Right kidney (tissue), 1 donor: ENCODE data around the gene ST3GAL2.

Experiments
- DNase-seq: peaks from one replicate; pipeline ENCODE4 v3.0.0-alpha.2; 2016

The ST3GAL2 gene

GRCh38 chr16:70438585-70438968 lies 323 bp downstream of the ST3GAL2 start:
- no peak for DNase-seq

- no peak for DNase-seq
Observed at GRCh38 chr16:70437582-70438557, 1.0 kb downstream of the ST3GAL2 start.

- peak; percentile 71 for DNase-seq
Observed at GRCh38 chr16:70437017-70437581, 1.8 kb downstream of the ST3GAL2 start.

DNA sequence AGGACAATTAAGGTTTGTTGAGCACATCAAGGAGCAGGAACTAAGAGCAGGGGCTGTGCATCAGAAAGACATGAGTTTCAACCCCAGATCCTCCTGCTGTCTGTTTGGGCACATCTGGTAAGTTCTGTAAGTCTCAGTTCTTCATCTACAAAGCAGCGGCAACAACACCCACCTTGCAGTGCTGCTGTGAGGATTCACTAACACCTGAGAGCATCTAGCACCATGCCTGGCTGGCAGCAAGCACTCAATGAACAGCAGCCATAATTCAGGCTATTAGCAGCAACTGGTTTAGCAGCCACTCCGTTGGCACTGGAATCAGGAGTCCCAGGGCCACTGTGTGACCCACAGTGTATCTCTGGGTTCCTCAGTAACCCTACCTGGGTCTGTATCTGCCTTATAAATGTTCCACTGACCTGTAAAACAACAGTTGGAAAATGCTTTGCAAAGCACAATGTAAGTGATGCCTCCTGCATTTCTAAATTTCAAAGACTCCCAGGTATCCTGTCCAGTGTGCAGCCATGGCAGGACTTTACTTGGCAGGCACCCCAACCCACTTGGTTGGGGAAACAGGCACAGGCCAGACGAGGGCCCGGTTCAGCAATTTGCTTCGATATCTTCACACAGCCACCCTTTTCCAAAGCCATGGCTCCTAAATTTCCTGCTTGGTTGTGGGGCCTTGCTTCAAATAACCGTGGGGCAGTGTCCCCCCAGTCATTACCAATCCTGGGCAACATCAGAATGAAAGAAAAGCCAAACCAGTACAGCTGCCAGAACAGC lies 4.2 kb downstream of the ST3GAL2 start:
- DNase-seq: no peak

GRCh38 chr16:70433458-70434103 lies 5.3 kb downstream of the ST3GAL2 start:
- DNase-seq: no peak

GRCh38 chr16:70432723-70433457 lies 6.0 kb downstream of the ST3GAL2 start:
- no peak for DNase-seq

DNA sequence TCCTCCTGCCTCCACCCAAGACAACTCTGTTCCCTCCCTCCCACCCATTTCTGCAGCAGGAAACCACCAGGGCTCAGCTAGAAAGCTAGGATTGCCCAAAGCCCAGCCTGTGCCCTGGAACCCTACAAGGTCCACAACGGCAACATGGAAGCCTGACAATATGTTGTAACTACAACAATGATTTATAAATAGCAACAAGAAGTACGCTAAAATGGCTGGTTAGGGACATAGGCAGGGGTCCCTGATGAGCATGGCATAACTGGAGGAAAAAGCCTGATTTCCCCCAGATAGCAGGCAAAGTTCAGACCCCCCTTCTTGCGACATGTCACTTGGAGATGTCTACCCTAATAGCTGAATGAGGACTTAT lies 6.6 kb downstream of the ST3GAL2 start:
- DNase-seq: no peak

- no peak for DNase-seq
Observed at GRCh38 chr16:70430667-70431536, 8.0 kb downstream of the ST3GAL2 start.

GRCh38 chr16:70429888-70430666 lies 8.8 kb downstream of the ST3GAL2 start:
- DNase-seq: no peak

GRCh38 chr16:70428178-70428998 lies 10.5 kb downstream of the ST3GAL2 start:
- DNase-seq: peak; percentile 88

- no peak for DNase-seq
Observed at GRCh38 chr16:70427786-70428177, 11.1 kb downstream of the ST3GAL2 start.

- no peak for DNase-seq
Observed at GRCh38 chr16:70422543-70422942, 16.4 kb downstream of the ST3GAL2 start.

- no peak for DNase-seq
Observed at GRCh38 chr16:70421473-70422311, 17.2 kb downstream of the ST3GAL2 start.

DNA sequence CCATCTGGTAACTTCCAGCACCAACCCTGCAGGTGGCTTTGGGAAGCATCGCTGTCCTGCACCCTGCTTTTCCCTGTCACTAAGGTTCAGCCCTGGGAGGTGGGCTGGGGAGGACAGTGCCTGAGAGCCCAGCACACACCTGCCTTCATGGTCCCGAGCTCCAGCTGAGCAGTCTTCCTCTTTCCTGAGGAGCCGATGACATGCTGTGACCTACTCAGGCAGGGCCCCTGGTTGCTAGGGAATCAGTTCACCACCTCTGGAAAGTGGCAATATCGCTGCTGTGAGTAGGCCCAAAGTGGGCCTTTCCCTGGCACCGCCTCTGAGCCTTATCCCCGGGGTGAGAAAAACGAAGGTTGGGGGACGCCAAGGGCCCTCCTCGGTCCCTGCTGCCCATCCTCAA lies 17.9 kb downstream of the ST3GAL2 start:
- no peak for DNase-seq

DNA sequence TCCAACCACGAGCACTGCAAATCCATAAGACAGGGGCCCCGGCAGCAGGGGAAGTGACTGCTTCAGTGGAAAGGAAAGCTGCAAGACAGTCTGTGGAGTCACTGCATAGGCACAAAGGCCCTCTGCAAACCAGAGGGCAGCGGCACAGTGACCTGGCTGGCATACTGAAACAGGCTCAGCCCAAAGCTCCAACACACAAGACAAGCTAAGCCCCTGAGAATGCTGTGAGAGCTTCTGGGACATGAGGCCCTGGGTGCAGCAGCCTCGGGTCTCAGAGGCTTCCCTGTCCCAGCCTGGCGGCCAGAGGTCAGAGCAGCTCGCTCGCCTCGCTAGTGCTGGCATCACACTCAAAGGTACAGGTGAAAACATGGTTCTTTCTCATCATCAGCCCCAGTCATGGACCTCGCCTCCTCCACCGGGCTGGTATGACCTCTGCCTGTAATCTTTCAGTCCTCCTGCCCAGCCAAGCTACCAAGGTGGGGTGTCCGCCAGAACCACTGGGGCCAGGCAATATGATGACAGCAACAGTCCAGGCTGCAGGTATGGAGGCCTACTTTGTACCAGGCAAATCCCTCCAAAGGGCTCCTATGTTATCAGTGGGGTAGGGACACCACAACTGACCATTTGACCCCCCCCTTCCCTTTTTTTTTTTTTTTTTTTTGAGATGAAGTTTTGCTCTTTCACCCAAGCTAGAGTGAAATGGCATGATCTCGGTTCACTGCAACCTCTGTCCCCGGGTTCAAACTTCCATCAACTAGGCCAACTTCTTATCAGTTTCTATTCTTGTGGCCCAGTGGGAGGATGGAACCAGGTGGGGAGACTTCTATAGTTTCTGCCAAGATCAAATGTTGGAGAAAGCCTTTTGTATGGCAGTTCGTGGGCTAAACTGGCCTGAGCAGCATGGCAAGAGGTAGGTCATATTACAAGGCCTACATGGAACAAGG lies 19.2 kb downstream of the ST3GAL2 start:
- no peak for DNase-seq

- no peak for DNase-seq
Observed at GRCh38 chr16:70418993-70419318, 19.9 kb downstream of the ST3GAL2 start.
